ENCODE measurements around the gene CCL22.
"Not testable (repeated sequence)": the region's sequence is repeated elsewhere in the genome, so short reads cannot be mapped to it uniquely, and the experiment has no call there.

The CCL22 gene

DNA sequence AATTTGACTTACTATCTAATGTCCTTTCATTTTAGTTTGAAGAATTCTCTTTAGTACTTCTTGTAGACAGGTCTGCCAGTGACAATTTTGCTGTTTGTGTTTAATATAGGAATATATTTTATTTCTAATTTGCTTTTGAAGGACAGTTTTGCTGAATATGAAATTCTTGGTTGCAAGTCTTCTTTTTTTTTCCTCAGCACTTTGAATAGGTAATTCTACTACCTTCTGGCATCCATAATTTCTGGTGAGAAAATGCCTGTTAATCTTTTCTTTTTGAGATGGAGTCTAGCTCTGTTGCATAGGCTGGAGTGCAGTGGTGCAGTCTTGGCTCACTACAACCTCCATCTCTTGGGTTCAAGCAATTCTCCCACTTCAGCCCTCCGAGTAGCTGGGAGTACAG is 25.2 kb upstream of the CCL22 start:
- no peak for DNase-seq (ENCODE audit: low read depth in 2 of 2)

DNA sequence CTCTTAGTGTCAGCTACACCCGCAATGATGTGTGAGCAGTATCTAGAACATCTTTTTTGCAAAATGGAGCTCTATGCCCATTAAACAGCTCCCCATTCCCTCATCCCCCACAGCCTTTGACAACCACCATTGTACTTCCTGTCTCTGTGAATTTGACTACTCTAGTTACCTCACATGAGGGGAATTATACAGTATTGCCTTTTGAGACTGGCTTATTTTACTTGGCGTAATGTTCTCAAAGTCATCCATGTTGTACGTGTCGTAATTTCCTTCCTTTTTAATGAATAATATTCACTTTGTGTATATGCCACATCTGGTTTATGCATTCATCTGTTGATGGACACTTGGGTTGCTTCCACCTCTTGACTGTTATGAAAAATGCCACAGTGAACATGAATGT is 23.2 kb upstream of the CCL22 start:
- no peak overlapping the region for H3K4me3 ChIP-seq (replicated peaks in 1 of 2; ENCODE audit: low read depth in 2 of 2, low read length in 2 of 2)
- peak in 1 of 2 donors; percentile 54 for DNase-seq (ENCODE audit: low read depth in 2 of 2)
- TF ChIP-seq, protein P1, sequence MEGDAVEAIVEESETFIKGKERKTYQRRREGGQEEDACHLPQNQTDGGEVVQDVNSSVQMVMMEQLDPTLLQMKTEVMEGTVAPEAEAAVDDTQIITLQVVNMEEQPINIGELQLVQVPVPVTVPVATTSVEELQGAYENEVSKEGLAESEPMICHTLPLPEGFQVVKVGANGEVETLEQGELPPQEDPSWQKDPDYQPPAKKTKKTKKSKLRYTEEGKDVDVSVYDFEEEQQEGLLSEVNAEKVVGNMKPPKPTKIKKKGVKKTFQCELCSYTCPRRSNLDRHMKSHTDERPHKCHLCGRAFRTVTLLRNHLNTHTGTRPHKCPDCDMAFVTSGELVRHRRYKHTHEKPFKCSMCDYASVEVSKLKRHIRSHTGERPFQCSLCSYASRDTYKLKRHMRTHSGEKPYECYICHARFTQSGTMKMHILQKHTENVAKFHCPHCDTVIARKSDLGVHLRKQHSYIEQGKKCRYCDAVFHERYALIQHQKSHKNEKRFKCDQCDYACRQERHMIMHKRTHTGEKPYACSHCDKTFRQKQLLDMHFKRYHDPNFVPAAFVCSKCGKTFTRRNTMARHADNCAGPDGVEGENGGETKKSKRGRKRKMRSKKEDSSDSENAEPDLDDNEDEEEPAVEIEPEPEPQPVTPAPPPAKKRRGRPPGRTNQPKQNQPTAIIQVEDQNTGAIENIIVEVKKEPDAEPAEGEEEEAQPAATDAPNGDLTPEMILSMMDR (IDR thresholded peaks at IDR 0.05; ENCODE audit: low read depth, low read length) = no peak

More for the DNA sequence above, 25.2 kb upstream of the CCL22 start:
- no peak overlapping the region for H3K4me3 ChIP-seq (replicated peaks in 1 of 2; ENCODE audit: low read depth in 2 of 2, low read length in 2 of 2)
- TF ChIP-seq, protein P1 (IDR thresholded peaks at IDR 0.05; ENCODE audit: low read depth, low read length) = no peak

DNA sequence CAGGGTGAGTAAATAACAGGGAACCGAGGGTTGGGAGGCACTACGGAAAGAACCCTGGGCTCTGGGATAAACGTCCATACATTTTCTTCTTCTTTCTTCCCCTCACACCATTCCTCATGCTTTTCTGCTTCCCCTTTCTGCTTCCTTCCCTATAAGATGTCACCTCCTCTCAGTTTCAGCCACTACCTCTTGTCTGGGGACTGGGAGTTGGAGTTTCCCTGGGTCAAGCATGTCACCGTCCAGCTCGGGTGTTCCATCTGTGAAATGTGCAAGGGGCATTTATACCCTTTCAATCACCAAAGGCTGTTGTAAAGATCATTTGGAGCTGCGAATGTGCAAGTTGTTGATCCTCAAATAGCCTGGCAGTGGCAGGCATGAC is 17.5 kb upstream of the CCL22 start:
- no peak overlapping the region for H3K4me3 ChIP-seq (replicated peaks in 1 of 2; ENCODE audit: low read depth in 2 of 2, low read length in 2 of 2)
- DNase-seq (ENCODE audit: low read depth in 2 of 2) = no peak
- TF ChIP-seq, protein P1 (IDR thresholded peaks at IDR 0.05; ENCODE audit: low read depth, low read length) = no peak

DNA sequence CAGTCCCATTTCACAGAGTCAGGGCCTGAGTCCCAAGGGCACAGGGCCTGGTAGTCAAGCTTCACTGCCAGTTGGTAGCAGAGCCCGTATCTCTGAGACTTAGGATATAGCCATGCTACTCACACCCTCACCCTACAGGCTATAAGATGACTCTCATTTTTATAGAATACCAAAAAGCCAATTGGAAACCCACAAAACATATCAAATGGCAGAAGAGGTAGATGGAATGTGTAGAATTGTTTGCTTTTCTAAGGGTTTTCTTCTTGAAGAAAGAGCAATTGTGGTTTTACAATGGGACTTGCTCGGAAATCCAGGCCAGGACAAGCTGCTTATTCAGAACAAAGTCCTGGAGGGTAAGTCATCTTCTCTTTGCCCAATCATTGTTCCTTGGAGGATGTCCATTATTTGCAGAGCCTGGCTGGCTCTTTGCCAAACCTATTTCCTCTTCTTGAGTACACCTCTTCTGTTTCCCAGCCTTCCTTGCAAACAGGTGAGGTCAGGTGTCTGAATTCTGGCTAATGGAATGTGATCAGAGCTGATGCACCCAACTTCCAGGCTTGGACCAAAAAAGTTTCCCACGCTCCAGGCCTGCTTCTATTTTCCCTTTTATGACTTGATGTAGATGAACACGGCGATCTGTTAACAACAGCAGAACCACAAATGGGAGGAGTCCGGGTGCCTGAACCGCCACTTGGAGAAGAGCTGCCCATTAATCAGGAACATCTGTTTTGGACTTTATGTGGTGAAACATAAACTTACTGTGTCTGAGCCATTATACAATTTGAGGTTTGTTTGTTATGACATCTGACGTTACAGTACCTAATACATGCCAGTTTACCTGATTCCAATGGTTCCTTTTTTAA is 16.9 kb upstream of the CCL22 start:
- peak; percentile 44 to 90 for DNase-seq (ENCODE audit: low read depth in 2 of 2)
- TF ChIP-seq, protein P1 (IDR thresholded peaks at IDR 0.05; ENCODE audit: low read depth, low read length) = no peak
- no peak overlapping the region for H3K4me3 ChIP-seq (replicated peaks in 1 of 2; ENCODE audit: low read depth in 2 of 2, low read length in 2 of 2)

DNA sequence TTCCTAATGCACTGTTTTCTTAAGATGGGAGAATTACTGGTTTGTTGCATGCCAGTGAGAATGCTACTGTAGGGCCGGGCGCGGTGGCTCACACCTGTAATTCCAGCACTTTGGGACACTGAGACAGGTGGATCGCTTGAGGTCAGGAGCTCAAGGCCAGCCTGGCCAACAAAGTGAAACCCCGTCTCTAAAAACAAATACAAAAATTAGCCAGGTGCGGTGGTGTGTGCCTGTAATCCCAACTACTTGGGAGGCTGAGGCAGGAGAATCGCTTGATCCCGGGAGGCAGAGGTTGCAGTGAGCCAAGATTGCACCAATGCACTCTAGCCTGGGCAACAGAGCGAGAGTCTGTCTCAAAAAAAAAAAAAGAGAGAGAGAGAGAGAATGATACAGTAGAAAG is 16.0 kb upstream of the CCL22 start:
- not testable (repeated sequence) for DNase-seq (ENCODE audit: low read depth in 2 of 2); H3K4me3 ChIP-seq (replicated peaks in 1 of 2; ENCODE audit: low read depth in 2 of 2, low read length in 2 of 2)

DNA sequence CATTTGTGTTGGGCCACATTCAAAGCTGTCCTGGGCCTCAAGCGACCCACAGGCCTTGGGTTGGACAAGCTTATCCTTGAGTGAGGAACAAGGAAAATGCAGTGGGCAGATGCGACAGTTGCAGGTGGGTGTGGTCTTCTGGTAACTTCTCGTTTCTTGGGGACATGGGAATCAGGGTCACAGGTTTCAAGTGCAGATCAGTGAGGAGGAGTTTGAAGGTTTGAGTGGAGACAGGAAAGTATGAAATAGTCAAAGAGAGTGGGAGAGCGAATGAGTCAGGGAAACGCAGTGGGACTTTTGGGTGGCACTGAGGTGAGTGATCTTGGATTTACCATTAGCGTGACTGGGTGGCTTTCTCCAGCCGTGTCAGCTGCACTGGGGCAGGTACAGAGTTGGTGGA is 15.4 kb upstream of the CCL22 start:
- no peak for DNase-seq (ENCODE audit: low read depth in 2 of 2)
- TF ChIP-seq, protein P1 (IDR thresholded peaks at IDR 0.05; ENCODE audit: low read depth, low read length) = no peak
- no peak overlapping the region for H3K4me3 ChIP-seq (replicated peaks in 1 of 2; ENCODE audit: low read depth in 2 of 2, low read length in 2 of 2)

DNA sequence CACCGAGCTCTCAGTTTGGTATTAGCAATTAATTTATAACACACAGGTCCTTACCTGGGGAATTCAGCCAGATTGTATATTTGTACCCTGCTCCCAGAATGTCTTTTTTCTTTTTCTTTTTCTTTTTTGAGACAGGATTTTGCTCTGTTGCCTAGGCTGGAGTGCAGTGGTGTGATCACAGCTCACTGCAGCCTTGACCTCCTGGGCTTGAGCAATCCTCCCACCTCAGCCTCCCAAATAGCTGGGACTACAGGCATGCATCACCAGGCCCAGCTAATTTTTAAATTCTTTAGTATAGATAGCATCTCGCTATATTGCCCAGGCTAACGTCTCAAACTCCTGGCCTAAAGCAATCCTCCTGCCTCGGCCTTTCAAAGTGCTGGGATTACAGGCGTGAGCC is 14.5 kb upstream of the CCL22 start:
- H3K4me3 ChIP-seq (replicated peaks in 1 of 2; ENCODE audit: low read depth in 2 of 2, low read length in 2 of 2); DNase-seq (ENCODE audit: low read depth in 2 of 2): not testable (repeated sequence)

DNA sequence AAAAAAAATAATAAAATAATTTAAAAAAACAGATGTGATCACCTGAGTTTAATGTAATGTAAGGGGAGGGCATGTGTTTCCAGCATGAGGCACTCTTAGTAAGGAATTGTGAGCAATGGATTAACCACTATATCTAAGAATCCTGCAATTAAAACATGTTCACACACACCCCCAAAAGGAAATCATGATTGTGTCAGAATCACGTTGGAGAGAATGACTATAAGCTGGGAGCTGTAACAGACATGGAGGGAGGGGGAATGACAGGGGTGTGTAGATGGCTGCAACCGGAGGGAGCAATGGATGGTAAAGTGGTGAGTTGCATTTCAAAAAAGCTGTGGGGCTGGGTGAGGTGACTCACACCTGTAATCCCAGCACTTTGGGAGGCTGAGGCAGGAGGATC is 13.6 kb upstream of the CCL22 start:
- no peak for DNase-seq (ENCODE audit: low read depth in 2 of 2)
- TF ChIP-seq, protein P1 (IDR thresholded peaks at IDR 0.05; ENCODE audit: low read depth, low read length) = no peak
- H3K4me3 ChIP-seq (replicated peaks in 1 of 2; ENCODE audit: low read depth in 2 of 2, low read length in 2 of 2) = no peak overlapping the region
